Left kidney (tissue), 2 donors: ENCODE results near the gene TIAM2. TPM values are rescaled to one million over a fixed set of nuclear protein-coding genes. Genes with fewer than 3 reads are reported as not detected.
A peak's percentile ranks its signal among the peaks of the same experiment; 100 is the strongest.

Source experiments
- DNase-seq: peaks from one replicate; pipeline ENCODE4 v3.0.0-alpha.2; 2013
- polyA plus RNA-seq: library from polyadenylated mRNA; unstranded; fragments of 120-200 nt; gene quantifications from one replicate; pipeline ENCODE4 v1.2.1, GENCODE V29; 2013; ENCODE audit not compliant: insufficient read length

Gene TIAM2
- polyA plus RNA-seq, 1 donor, result 24.0 TPM

DNA sequence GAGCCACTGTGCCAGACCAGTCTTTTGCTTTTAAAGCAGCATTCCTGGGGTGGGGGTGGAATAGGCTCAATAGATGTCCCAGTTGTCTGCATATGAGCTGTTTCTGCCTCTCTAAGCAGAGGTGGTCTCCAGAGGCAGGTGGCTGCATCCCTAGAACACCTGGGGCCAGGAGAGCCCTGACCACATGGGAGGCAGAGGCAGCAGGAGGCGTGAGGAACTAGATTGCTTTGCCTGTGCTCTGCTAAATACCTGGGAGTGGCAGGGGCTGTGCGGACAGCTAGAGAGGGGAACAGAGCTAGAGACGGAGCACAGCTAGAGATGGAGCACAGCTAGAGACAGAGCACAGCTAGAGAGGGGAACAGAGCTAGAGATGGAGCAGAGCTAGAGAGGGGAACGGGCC lies 239.6 kb downstream of the TIAM2 start:
- DNase-seq, result no peak

DNA sequence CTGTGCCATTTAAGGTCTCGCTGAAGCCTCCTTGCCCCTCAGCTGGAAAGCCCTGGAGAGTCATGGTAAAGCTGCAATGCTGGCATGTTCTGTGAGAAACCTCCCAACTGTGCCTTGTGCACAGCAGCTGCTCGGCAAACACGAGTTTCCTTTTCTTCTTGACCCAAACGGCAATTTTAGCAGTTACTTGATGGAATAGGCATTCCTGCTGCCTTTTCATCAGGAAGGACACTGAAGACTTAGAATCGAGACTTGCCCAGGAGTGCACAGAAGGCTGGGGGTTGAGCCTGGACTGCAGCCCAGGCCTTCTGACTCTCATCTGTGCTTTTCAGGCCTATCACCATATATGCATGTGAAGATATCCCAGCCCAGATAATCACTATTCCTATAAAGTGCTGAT lies 240.0 kb downstream of the TIAM2 start:
- no peak for DNase-seq

GRCh38 chr6:155237613-155238012 lies 242.5 kb downstream of the TIAM2 start:
- no peak for DNase-seq

DNA sequence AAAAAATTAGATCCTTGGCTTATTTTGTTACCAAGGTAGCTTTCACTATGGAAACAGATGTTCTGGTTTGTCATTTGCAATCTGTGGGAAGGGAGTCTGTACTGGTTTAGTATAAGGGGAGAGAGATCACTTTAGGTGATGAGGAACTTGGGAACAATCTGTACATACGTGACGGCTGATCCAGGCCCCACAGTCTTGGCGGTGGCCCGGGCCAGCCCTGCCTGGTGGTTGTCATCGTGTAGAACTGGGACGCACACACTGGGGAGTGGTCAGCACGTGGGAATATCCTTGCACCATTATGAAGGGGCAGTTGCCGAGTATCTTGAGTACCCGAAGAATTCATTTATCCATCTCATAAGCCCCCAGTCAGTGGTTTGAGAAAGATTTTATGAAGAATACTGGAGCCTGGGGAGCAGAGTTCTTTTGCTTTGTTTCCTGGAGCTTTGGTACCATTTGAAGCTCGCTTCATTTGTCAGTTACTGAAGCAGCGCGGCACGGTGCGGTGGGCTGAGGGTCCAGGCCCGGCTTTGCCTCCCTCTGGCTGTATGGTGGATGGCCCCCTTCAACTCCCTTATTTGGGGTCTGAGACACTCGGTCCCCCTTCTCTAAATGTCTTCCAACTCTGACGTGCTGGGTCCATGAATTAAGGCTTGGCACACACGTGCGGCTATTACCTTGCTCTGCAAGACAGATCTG lies 245.9 kb downstream of the TIAM2 start:
- no peak for DNase-seq

DNA sequence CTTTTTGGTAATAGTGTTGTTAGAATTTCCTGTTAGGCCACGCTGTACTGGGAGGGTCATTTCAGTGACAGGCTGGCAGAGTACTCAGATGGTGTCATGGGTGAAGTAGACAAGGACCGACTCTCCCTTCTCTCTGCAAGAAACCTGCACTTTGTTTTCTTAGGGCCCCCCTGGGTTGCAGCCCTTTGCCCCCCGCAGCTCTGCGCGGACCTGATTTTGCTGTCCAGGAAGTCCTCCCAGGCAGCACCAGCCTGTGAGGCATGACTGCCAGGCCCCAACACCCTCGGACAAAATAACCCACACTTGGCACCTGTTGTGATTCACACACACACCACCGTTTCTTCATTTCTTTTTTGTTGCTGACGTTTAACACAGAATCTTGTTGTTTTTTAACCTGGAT lies 246.9 kb downstream of the TIAM2 start:
- DNase-seq, result no peak

- DNase-seq, result no peak
Observed at GRCh38 chr6:155244434-155244833, 249.3 kb downstream of the TIAM2 start.

DNA sequence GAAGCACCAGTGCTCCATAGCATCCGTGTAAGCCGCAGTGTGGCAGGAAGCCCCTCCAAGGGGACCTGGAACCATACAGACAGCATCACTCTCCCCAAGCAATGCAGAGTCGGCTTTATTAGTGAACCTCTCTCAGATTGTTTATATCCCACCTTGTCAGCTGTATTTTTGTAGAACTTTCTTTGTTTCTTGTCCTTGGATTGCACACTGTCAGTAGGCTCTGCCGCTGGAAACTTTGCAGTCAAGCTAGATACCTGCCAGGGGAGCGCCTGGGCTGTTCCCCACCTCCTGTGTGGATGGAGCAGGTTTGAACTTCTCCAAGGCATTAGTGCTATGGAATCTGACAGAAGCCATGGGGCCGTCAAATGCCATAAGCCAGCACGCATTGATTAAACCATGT lies 250.1 kb downstream of the TIAM2 start:
- DNase-seq, result no peak

GRCh38 chr6:155245831-155246230 lies 250.7 kb downstream of the TIAM2 start:
- no peak for DNase-seq

- no peak for DNase-seq
Observed at GRCh38 chr6:155246825-155247224, 251.7 kb downstream of the TIAM2 start.

- DNase-seq, result no peak
Observed at GRCh38 chr6:155247618-155248007, 252.5 kb downstream of the TIAM2 start.

GRCh38 chr6:155248008-155249001 lies 253.2 kb downstream of the TIAM2 start:
- peak; percentile 50 for DNase-seq

DNA sequence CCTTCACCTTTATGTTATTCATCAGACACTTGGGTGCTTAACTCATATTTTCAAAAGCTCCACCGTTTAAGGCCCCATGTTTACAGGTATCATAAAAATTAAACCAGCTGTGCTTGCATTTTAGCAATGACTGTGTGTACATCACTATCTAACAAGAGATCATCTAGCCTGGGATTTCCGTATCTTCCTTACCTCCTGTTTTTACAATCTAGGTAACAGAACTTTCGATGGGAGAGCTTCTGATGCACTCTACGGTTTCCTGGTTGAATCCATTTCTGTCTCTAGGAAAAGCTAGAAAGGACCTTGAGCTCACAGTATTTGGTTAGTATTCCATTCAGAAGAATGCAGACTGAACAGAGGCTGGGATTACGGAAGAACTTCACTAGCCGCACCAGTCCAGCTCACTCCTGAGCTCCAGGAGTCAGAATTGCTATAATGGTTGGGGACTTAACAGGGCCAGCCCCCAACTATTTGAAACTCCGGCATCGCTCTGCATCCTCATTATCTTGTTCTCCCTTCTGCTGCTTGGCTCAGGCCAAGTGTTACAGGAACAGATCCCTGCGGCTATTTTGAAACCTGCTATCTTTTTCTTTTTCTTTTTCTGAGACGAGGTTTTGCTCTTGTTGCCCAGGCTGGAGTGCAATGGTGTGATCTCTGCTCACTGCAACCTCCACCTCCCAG lies 255.7 kb downstream of the TIAM2 start:
- DNase-seq, result no peak

DNA sequence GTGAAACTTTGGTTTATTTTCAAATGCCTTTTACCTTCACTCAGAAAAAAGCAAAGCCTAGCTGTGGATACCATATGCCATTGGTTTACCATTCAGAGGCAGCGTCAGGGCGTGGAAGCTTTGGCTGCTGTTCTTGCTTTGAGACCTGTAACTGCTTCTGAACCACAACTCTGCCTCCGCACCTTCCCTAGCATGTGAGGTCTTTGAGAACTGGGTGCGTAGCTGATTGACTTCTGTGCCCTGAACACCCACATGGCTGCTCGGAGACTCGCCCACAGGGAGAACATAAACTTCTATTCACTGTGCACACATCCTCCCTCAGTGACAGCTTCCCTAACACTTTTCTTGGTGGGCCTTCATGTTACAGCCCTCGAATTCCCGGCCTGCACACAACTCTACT lies 257.5 kb downstream of the TIAM2 start:
- no peak for DNase-seq

DNA sequence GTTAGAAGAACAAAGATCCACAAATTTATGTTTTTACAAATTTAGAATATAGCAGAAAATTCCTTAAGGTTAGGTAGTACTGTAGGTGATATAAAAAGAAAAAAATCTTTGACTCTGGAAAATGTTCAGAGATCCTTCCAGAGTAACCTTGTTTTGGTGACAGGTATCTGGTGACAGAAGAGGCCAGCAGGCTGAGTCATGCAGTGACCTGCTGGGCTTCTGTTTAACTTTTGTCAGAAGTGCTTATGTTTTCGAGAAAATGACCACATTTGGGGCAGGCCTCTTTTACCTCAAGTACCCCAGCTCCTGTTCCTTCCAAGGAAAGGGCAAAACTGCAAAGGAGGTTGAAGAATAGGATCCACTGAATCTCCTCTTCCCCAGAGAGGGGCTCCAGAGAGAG lies 258.2 kb downstream of the TIAM2 start:
- DNase-seq, result no peak

- no peak for DNase-seq
Observed at GRCh38 chr6:155254139-155254538, 259.0 kb downstream of the TIAM2 start.

DNA sequence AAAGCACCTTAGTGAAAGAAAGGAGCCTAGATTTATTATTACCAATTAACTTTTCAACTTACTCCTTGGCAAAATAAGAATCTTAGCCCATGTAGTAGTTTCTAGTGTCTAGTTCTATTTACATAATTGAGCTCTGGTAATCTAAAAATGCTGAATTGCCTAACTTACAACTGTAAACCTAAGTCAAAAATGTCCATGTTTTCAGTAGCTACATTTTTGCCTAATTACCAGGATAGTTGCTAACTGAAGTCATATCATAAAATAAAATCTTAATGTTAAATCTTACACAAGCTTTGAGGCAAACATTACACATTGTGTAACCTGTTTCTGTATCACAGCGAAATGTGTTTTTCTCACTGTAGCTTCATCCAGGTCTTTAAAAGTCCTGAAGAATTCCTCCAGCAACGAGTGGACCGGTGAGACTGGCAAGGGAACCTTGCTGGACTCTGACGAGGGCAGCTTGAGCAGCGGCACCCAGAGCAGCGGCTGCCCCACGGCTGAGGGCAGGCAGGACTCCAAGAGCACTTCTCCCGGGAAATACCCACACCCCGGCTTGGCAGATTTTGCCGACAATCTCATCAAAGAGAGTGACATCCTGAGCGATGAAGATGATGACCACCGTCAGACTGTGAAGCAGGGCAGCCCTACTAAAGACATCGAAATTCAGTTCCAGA lies 261.1 kb downstream of the TIAM2 start:
- no peak for DNase-seq

GRCh38 chr6:155257796-155258195 lies 262.7 kb downstream of the TIAM2 start:
- DNase-seq, result no peak

DNA sequence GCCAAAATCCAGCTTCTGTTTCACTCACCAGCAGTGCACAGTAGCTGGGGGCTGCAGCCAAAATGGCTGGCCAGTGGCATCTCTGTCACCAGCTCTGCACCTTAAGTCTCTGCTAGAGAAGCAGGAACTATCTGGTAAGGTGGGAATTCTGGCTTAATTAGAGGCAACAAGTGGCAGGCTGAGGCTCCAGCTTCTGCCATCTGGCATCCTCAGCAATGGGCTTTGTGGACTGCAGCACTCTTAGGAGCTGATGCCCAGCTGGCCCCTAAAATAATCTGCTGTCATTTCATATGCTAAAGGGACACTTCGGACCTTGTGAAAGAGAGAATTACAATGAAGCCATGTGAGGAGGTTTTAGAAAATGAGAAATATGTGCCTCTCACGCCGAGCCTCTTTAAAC lies 264.1 kb downstream of the TIAM2 start:
- DNase-seq, result no peak

DNA sequence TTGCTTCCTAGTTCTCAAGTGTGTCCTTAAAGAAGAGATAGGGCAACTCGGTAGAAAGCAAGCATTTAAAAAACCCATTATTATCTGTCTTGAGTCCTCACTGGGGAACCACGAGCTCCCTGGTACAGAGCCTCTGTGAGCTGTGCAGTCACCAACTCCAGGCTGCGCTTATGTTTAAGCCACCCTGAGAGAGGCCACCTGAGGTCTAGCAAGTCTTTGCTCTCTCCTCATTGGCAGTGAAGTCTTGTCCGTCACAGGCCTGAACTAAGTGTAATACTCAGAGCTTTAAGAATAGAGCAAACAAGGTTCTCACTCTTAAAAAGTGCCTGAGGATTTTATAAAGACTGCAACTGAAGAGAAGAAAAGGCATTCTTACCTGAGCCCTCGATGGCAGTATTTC lies 264.8 kb downstream of the TIAM2 start:
- no peak for DNase-seq

DNA sequence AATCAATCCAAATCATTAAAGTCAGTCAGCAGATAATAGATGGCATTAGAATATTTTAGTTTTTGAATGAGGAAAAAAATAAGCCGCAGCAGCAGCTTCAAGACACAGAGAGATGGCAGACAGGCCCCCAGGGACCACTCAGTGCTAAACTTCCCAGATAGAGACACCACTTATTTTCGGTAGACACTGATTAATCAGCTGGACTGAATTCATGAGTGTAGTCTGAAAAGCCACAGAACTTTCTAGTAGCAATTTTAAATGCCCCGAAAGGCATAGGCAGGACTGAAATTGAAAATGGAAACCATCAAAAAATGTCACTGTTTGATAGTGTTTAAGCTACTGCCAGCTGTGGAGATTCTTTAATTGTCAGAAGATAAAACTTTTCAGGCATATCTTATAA lies 265.6 kb downstream of the TIAM2 start:
- DNase-seq, result no peak

DNA sequence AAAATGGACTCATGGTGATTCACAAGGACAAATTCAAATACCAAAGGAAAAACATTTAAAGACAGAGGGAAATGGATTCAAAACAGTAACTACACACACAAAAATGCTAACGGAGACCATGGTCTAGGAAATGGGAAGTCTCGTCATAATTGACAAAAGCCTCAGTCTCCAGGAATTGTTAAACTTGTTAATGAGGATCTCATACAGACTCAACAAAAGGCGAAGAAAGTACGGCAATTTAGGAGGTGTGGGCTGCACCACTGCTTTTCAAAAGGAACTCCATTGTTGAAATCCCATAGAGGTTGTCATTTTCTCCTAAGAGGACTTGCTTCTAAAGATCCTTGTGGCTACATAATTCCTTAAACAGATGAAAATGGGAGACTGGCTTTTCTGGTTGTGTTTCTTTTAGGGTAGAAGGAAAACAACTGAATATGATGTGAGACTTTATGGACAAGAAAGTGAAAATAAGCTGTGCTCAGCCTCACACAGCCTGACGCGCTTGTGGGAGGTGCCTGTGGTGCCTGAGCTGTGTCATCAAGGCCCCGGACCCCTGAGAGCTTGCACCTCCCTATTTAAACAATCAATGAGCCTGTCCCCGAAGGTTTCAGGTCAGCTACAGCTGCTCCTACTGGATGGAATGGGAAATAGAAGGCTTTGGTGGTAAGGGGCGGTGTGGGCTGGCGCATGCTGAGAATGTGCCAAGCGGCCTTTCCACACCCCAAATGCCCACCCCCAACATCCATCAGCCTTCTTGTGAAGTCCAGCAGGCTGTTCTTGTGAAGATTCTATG lies 266.2 kb downstream of the TIAM2 start:
- no peak for DNase-seq
